Activated naive CD4-positive, alpha-beta T cell treated with anti-CD3 and anti-CD28 coated beads, Interleukin-2, amount 50 U/mL, for 24 hours (primary cell): ENCODE data around the gene KRTAP1-1.
"Not testable (repeated sequence)": the region's sequence is repeated elsewhere in the genome, so short reads cannot be mapped to it uniquely, and the experiment has no call there.

Experiments
- H3K27ac Mint-ChIP-seq: one replicate; pipeline ENCODE4 v1.8.0; 2021; ENCODE audit warnings: mild to moderate bottlenecking, mixed read lengths
- H3K27me3 Mint-ChIP-seq: one replicate; pipeline ENCODE4 v1.8.0; 2021; ENCODE audit warnings: mixed read lengths
- H3K36me3 Mint-ChIP-seq: one replicate; pipeline ENCODE4 v1.8.0; 2021; ENCODE audit warnings: mixed read lengths
- H3K4me1 Mint-ChIP-seq: one replicate; pipeline ENCODE4 v1.8.0; 2021; ENCODE audit warnings: mixed read lengths
- H3K4me3 Mint-ChIP-seq: one replicate; pipeline ENCODE4 v1.8.0; 2021; ENCODE audit warnings: mild to moderate bottlenecking, mixed read lengths
- H3K9me3 Mint-ChIP-seq: one replicate; pipeline ENCODE4 v1.8.0; 2021; ENCODE audit warnings: mixed read lengths

KRTAP1-1 gene

GRCh38 chr17:41004397-41004796, 36.9 kb downstream of the KRTAP1-1 start:
- peaks cover 2% of the 10 kb centered on the region for H3K27me3 Mint-ChIP-seq

GRCh38 chr17:41003926-41004325, 37.3 kb downstream of the KRTAP1-1 start:
- Mint-ChIP-seq H3K4me3 (no peak overlapping the region), H3K27me3 (peaks cover 4% of the 10 kb centered on the region), H3K4me1 (no peaks in the 10 kb centered on the region), H3K9me3 (no peaks in the 10 kb centered on the region), H3K27ac (no peak overlapping the region), H3K36me3 (peaks cover 2% of the 10 kb centered on the region)

More at GRCh38 chr17:41004397-41004796, 36.9 kb downstream of the KRTAP1-1 start:
- H3K4me3 Mint-ChIP-seq, result no peak overlapping the region
- no peaks in the 10 kb centered on the region for H3K9me3 Mint-ChIP-seq
- H3K36me3 Mint-ChIP-seq, result peaks cover 2% of the 10 kb centered on the region
- no peak overlapping the region for H3K27ac Mint-ChIP-seq
- H3K4me1 Mint-ChIP-seq, result no peaks in the 10 kb centered on the region

GRCh38 chr17:41002814-41003213, 38.4 kb downstream of the KRTAP1-1 start:
- Mint-ChIP-seq H3K27ac (no peak overlapping the region), H3K27me3 (peaks cover 7% of the 10 kb centered on the region), H3K4me3 (no peak overlapping the region), H3K36me3 (peaks cover 2% of the 10 kb centered on the region), H3K9me3 (no peaks in the 10 kb centered on the region), H3K4me1 (no peaks in the 10 kb centered on the region)

GRCh38 chr17:41001795-41002194, 39.5 kb downstream of the KRTAP1-1 start:
- no peaks in the 10 kb centered on the region for H3K4me1 Mint-ChIP-seq
- H3K27ac Mint-ChIP-seq, result no peak overlapping the region
- no peak overlapping the region for H3K4me3 Mint-ChIP-seq
- peaks cover 9% of the 10 kb centered on the region for H3K27me3 Mint-ChIP-seq
- H3K36me3 Mint-ChIP-seq, result peaks cover 2% of the 10 kb centered on the region
- no peaks in the 10 kb centered on the region for H3K9me3 Mint-ChIP-seq

GRCh38 chr17:40999563-40999962, 41.7 kb downstream of the KRTAP1-1 start, which contains the start of gene KRTAP3-2:
TSS of gene KRTAP3-2 (minus strand) at chr17:40999906. CDS start at chr17:40999853, 53 bp downstream.
- not testable (repeated sequence) for H3K4me1 Mint-ChIP-seq, H3K36me3 Mint-ChIP-seq, H3K4me3 Mint-ChIP-seq, H3K27ac Mint-ChIP-seq, H3K9me3 Mint-ChIP-seq
- peaks cover 12% of the 10 kb centered on the region for H3K27me3 Mint-ChIP-seq

- no peaks in the 10 kb centered on the region for H3K4me1 Mint-ChIP-seq
- no peaks in the 10 kb centered on the region for H3K9me3 Mint-ChIP-seq
- H3K36me3 Mint-ChIP-seq, result peaks cover 2% of the 10 kb centered on the region
- H3K4me3 Mint-ChIP-seq, result no peak overlapping the region
- no peak overlapping the region for H3K27ac Mint-ChIP-seq
- peaks cover 20% of the 10 kb centered on the region for H3K27me3 Mint-ChIP-seq
Observed at GRCh38 chr17:40997361-40997760, 43.9 kb downstream of the KRTAP1-1 start.

- Mint-ChIP-seq H3K9me3 (no peaks in the 10 kb centered on the region), H3K27me3 (peaks cover 23% of the 10 kb centered on the region), H3K4me3 (no peak overlapping the region), H3K36me3 (peaks cover 2% of the 10 kb centered on the region), H3K27ac (no peak overlapping the region), H3K4me1 (no peaks in the 10 kb centered on the region)
Observed at GRCh38 chr17:40996829-40997228, 44.4 kb downstream of the KRTAP1-1 start.

GRCh38 chr17:40995116-40995515, 46.1 kb downstream of the KRTAP1-1 start:
- Mint-ChIP-seq H3K36me3 (peaks cover 2% of the 10 kb centered on the region), H3K4me1 (no peaks in the 10 kb centered on the region), H3K9me3 (no peaks in the 10 kb centered on the region), H3K27ac (no peak overlapping the region), H3K27me3 (peaks cover 23% of the 10 kb centered on the region), H3K4me3 (no peak overlapping the region)

- no peak within 1 kb of the TSS for H3K27ac Mint-ChIP-seq
- no peak within 1 kb of the TSS for H3K4me3 Mint-ChIP-seq
- no peaks in the 10 kb centered on the region for H3K36me3 Mint-ChIP-seq
- H3K4me1 Mint-ChIP-seq, result no peaks in the 10 kb centered on the region
- no peaks in the 10 kb centered on the region for H3K9me3 Mint-ChIP-seq
- H3K27me3 Mint-ChIP-seq, result peaks cover 19% of the 10 kb centered on the region
Observed at GRCh38 chr17:40993839-40994238, 47.4 kb downstream of the KRTAP1-1 start, which contains the start of gene KRTAP3-3. TSS of gene KRTAP3-3 (minus strand) at chr17:40994164. CDS start at chr17:40994097, 67 bp downstream.

GRCh38 chr17:40993084-40993483, 48.2 kb downstream of the KRTAP1-1 start:
- Mint-ChIP-seq H3K4me3 (no peak overlapping the region), H3K27me3 (peaks cover 16% of the 10 kb centered on the region), H3K27ac (no peak overlapping the region), H3K4me1 (no peaks in the 10 kb centered on the region), H3K36me3 (no peaks in the 10 kb centered on the region), H3K9me3 (no peaks in the 10 kb centered on the region)

GRCh38 chr17:40992666-40993065, 48.6 kb downstream of the KRTAP1-1 start:
- Mint-ChIP-seq H3K36me3 (no peaks in the 10 kb centered on the region), H3K4me3 (no peak overlapping the region), H3K9me3 (no peaks in the 10 kb centered on the region), H3K27ac (no peak overlapping the region), H3K4me1 (no peaks in the 10 kb centered on the region), H3K27me3 (peaks cover 16% of the 10 kb centered on the region)
